SK-N-SH treated with all-trans-retinoic acid at 6 μM for 48 hours (cell line): ENCODE results near the gene TACSTD2.

Experiments
- ATAC-seq: fragments of 200-7000 bp; cut with Tn5 transposase; 3 replicates; pipeline ENCODE4 v1.9.1; 2020; ENCODE audit warnings: mild to moderate bottlenecking, moderate library complexity
- ARNTL ChIP-seq: fragments of 450-650 bp; formaldehyde crosslinking; IDR thresholded peaks from 2 replicates; pipeline ENCODE4 v1.5.0; 2020; ENCODE audit warnings: low read depth, mild to moderate bottlenecking, moderate library complexity, borderline replicate concordance
- BACH2 ChIP-seq: fragments of 250-450 bp; sonication (Bioruptor Pico); IDR thresholded peaks from 2 replicates; pipeline ENCODE4 v1.9.0; 2021; ENCODE audit warnings: mild to moderate bottlenecking, borderline replicate concordance
- CREB5 ChIP-seq: fragments of 250-450 bp; sonication (Bioruptor Pico); IDR thresholded peaks from 2 replicates; pipeline ENCODE4 v1.5.1; 2020; ENCODE audit warnings: low read depth, mild to moderate bottlenecking, moderate library complexity
- CSDC2 ChIP-seq: fragments of 250-450 bp; sonication (Bioruptor Pico); IDR thresholded peaks from 2 replicates; pipeline ENCODE4 v1.5.0; 2020; ENCODE audit warnings: mild to moderate bottlenecking, moderate library complexity
- CSRNP3 ChIP-seq: fragments of 250-450 bp; sonication (Bioruptor Pico); IDR thresholded peaks from 2 replicates; pipeline ENCODE4 v1.5.1; 2021; ENCODE audit warnings: mild to moderate bottlenecking, moderate library complexity
- ESRRG ChIP-seq: fragments of 250-450 bp; sonication (Bioruptor Pico); IDR thresholded peaks from 2 replicates; pipeline ENCODE4 v1.6.1; 2021; ENCODE audit warnings: mild to moderate bottlenecking
- GLIS3 ChIP-seq: fragments of 250-450 bp; sonication (Bioruptor Pico); IDR thresholded peaks from 2 replicates; pipeline ENCODE4 v1.5.0; 2020; ENCODE audit warnings: mild to moderate bottlenecking, moderate library complexity
- ISL1 ChIP-seq: fragments of 250-450 bp; sonication (Bioruptor Pico); IDR thresholded peaks from 2 replicates; pipeline ENCODE4 v2.1.2; 2022; ENCODE audit warnings: mild to moderate bottlenecking, moderate library complexity
- OSR1 ChIP-seq: fragments of 250-450 bp; sonication (Bioruptor Pico); IDR thresholded peaks from 2 replicates; pipeline ENCODE4 v1.8.0; 2022; ENCODE audit warnings: moderate library complexity, mild to moderate bottlenecking, inconsistent platforms
- PATZ1 ChIP-seq: fragments of 250-450 bp; sonication (Bioruptor Pico); IDR thresholded peaks from 2 replicates; pipeline ENCODE4 v1.8.0; 2020; ENCODE audit warnings: mild to moderate bottlenecking, moderate library complexity, borderline replicate concordance
- POU6F1 ChIP-seq: fragments of 250-450 bp; sonication (Bioruptor Pico); IDR thresholded peaks from 2 replicates; pipeline ENCODE4 v1.8.0; 2021; ENCODE audit warnings: low read depth, mild to moderate bottlenecking, moderate library complexity, borderline replicate concordance
- PPARA ChIP-seq: fragments of 250-450 bp; sonication (Bioruptor Pico); IDR thresholded peaks from 2 replicates; pipeline ENCODE4 v1.5.0; 2020; ENCODE audit warnings: mild to moderate bottlenecking, borderline replicate concordance
- RARB ChIP-seq: fragments of 250-450 bp; sonication (Bioruptor Pico); IDR thresholded peaks from 2 replicates; pipeline ENCODE4 v1.8.0; 2021; ENCODE audit warnings: mild to moderate bottlenecking, moderate library complexity
- SNAI2 ChIP-seq: fragments of 250-450 bp; sonication (Bioruptor Pico); IDR thresholded peaks from 2 replicates; pipeline ENCODE4 v1.5.0; 2020; ENCODE audit warnings: mild to moderate bottlenecking, moderate library complexity
- TCF4 ChIP-seq: fragments of 250-450 bp; sonication (Bioruptor Pico); IDR thresholded peaks from 2 replicates; pipeline ENCODE4 v1.8.0; 2021; ENCODE audit warnings: mild to moderate bottlenecking, moderate library complexity, borderline replicate concordance
- TOX ChIP-seq: fragments of 250-450 bp; sonication (Bioruptor Pico); IDR thresholded peaks from 2 replicates; pipeline ENCODE4 v1.8.0; 2021; ENCODE audit warnings: mild to moderate bottlenecking, moderate library complexity, borderline replicate concordance
- TSHZ2 ChIP-seq: fragments of 250-450 bp; sonication (Bioruptor Pico); IDR thresholded peaks from 2 replicates; pipeline ENCODE4 v1.5.0; 2020; ENCODE audit warnings: mild to moderate bottlenecking, moderate library complexity
- ZC3H10 ChIP-seq: fragments of 250-450 bp; sonication (Bioruptor Pico); IDR thresholded peaks from 2 replicates; pipeline ENCODE4 v1.5.1; 2021; ENCODE audit warnings: mild to moderate bottlenecking, moderate library complexity
- ZFP3 ChIP-seq: fragments of 250-450 bp; sonication (Bioruptor Pico); IDR thresholded peaks from 2 replicates; pipeline ENCODE4 v1.5.0; 2020; ENCODE audit warnings: mild to moderate bottlenecking, moderate library complexity
- ZFP30 ChIP-seq: fragments of 450-650 bp; formaldehyde crosslinking; IDR thresholded peaks from 2 replicates; pipeline ENCODE4 v1.5.0; 2022; ENCODE audit warnings: mild to moderate bottlenecking, moderate library complexity
- ZNF565 ChIP-seq: fragments of 450-650 bp; formaldehyde crosslinking; conservative IDR thresholded peaks from 2 replicates; pipeline ENCODE4 v1.5.0; 2020; ENCODE audit warnings: low read depth, mild to moderate bottlenecking, moderate library complexity
- ZNF70 ChIP-seq: fragments of 450-650 bp; formaldehyde crosslinking; IDR thresholded peaks from 2 replicates; pipeline ENCODE4 v1.5.0; 2020; ENCODE audit warnings: mild to moderate bottlenecking, moderate library complexity

TACSTD2 gene

GRCh38 chr1:58622571-58622970, 45.5 kb upstream of the TACSTD2 start:
- ATAC-seq: no peak
- TF ChIP-seq BACH2 (CRISPR knock-in tag): no peak
- no peak for TF ChIP-seq ZNF70 (CRISPR knock-in tag)
- TF ChIP-seq ZC3H10 (CRISPR knock-in tag): no peak
- TF ChIP-seq TSHZ2 (CRISPR knock-in tag): no peak
- TF ChIP-seq SNAI2 (CRISPR knock-in tag): no peak
- no peak for TF ChIP-seq CSDC2 (CRISPR knock-in tag)
- TF ChIP-seq PATZ1 (CRISPR knock-in tag): no peak
- no peak for TF ChIP-seq GLIS3
- TF ChIP-seq OSR1: no peak
- TF ChIP-seq ZFP30 (CRISPR knock-in tag): no peak
- no peak for TF ChIP-seq ISL1 (CRISPR knock-in tag)
- no peak for TF ChIP-seq TOX (CRISPR knock-in tag)
- no peak for TF ChIP-seq POU6F1 (CRISPR knock-in tag)
- TF ChIP-seq CSRNP3 (CRISPR knock-in tag): no peak

- ATAC-seq: no peak
- no peak for TF ChIP-seq GLIS3
These were observed 44.3 kb upstream of the TACSTD2 start for GRCh38 chr1:58621391-58621790.

- no peak for ATAC-seq
- no peak for TF ChIP-seq ZC3H10 (CRISPR knock-in tag)
- TF ChIP-seq ZNF565 (CRISPR knock-in tag): no peak
- TF ChIP-seq ISL1 (CRISPR knock-in tag): no peak
- no peak for TF ChIP-seq SNAI2 (CRISPR knock-in tag)
- no peak for TF ChIP-seq ZNF70 (CRISPR knock-in tag)
- no peak for TF ChIP-seq TCF4
- no peak for TF ChIP-seq ZFP30 (CRISPR knock-in tag)
- no peak for TF ChIP-seq ZFP3 (CRISPR knock-in tag)
- TF ChIP-seq CSDC2 (CRISPR knock-in tag): no peak
- TF ChIP-seq TOX (CRISPR knock-in tag): no peak
- TF ChIP-seq ARNTL: no peak
- no peak for TF ChIP-seq RARB
- TF ChIP-seq ESRRG (CRISPR knock-in tag): no peak
- no peak for TF ChIP-seq CREB5 (CRISPR knock-in tag)
- no peak for TF ChIP-seq TSHZ2 (CRISPR knock-in tag)
- no peak for TF ChIP-seq PATZ1 (CRISPR knock-in tag)
- TF ChIP-seq PPARA (CRISPR knock-in tag): no peak
- TF ChIP-seq CSRNP3 (CRISPR knock-in tag): no peak
- no peak for TF ChIP-seq GLIS3
These were observed 43.9 kb upstream of the TACSTD2 start for GRCh38 chr1:58620926-58621325.
